ENCODE results near the gene GTF2A1L.

DNA sequence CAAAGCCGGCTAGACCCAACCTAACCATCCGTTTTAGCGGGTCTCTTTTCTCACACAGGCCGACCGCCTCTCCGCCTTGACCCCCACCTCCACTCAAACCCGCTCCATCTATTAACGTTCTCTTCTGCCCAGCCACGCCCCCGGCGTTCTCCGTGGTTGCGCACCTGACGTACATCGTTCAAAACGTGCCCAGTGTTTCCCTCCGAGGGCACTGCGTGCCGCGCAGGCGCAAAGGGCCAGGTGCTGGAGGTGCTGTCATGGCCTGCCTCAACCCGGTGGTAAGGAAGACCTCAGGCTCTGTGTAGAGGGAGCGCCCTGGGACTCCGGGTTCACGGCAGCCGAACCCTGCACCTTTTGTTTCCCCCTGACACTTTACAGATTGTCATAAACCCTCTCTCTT, at the start of gene GTF2A1L:
- TF ChIP-seq, protein P1, sequence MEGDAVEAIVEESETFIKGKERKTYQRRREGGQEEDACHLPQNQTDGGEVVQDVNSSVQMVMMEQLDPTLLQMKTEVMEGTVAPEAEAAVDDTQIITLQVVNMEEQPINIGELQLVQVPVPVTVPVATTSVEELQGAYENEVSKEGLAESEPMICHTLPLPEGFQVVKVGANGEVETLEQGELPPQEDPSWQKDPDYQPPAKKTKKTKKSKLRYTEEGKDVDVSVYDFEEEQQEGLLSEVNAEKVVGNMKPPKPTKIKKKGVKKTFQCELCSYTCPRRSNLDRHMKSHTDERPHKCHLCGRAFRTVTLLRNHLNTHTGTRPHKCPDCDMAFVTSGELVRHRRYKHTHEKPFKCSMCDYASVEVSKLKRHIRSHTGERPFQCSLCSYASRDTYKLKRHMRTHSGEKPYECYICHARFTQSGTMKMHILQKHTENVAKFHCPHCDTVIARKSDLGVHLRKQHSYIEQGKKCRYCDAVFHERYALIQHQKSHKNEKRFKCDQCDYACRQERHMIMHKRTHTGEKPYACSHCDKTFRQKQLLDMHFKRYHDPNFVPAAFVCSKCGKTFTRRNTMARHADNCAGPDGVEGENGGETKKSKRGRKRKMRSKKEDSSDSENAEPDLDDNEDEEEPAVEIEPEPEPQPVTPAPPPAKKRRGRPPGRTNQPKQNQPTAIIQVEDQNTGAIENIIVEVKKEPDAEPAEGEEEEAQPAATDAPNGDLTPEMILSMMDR (IDR thresholded peaks at IDR 0.05) = no peak
- no peak for TF ChIP-seq POLR2A (IDR thresholded peaks at IDR 0.05)

Measured in thyroid gland (tissue), 4 donors.